ENCODE results near the gene PLCB1.

Gene PLCB1

DNA sequence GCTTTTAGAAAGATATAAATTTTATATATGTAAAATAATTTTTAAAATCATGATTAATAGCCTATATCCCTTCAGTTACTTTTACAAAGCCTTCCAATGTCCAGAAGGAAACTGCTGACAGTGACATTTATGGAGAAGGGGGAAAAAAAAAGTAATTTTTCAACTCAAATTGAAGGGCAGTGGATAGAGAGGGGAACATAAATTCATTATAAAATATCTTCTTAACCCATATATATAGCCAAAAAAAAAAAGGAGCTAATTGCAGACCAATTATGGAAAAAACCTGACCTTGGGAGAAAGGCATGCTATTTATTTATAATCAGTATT, 392.9 kb downstream of the PLCB1 start:
- no peak overlapping the region for H3K4me3 ChIP-seq (replicated peaks; ENCODE audit: low read depth, low read length)
- no peak for DNase-seq (ENCODE audit: low read depth)
- TF ChIP-seq, protein P1, sequence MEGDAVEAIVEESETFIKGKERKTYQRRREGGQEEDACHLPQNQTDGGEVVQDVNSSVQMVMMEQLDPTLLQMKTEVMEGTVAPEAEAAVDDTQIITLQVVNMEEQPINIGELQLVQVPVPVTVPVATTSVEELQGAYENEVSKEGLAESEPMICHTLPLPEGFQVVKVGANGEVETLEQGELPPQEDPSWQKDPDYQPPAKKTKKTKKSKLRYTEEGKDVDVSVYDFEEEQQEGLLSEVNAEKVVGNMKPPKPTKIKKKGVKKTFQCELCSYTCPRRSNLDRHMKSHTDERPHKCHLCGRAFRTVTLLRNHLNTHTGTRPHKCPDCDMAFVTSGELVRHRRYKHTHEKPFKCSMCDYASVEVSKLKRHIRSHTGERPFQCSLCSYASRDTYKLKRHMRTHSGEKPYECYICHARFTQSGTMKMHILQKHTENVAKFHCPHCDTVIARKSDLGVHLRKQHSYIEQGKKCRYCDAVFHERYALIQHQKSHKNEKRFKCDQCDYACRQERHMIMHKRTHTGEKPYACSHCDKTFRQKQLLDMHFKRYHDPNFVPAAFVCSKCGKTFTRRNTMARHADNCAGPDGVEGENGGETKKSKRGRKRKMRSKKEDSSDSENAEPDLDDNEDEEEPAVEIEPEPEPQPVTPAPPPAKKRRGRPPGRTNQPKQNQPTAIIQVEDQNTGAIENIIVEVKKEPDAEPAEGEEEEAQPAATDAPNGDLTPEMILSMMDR (IDR thresholded peaks at IDR 0.05; ENCODE audit: low read length, missing control alignments): no peak

DNA sequence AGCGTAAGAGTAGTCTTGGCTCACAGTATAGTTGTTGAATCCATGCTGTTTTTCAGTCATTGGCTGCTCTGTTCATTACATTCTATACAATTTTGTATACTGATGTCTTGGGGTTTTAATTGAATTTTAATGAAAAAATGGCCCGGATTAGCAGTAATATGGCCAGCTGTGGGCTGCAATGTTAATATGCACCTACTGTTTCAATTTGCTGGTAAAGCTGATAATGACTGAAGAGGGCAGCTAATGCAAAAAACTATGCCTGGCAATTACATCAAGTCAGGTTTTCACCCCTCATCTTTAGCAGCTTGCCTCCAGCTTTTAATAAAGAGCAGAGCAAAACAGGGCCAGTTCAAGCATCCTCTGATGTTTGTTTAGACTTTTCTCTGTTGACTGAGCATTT, 394.5 kb downstream of the PLCB1 start:
- DNase-seq (ENCODE audit: low read depth): no peak
- no peak overlapping the region for H3K4me3 ChIP-seq (replicated peaks; ENCODE audit: low read depth, low read length)
- TF ChIP-seq, protein P1 (IDR thresholded peaks at IDR 0.05; ENCODE audit: low read length, missing control alignments): no peak

DNA sequence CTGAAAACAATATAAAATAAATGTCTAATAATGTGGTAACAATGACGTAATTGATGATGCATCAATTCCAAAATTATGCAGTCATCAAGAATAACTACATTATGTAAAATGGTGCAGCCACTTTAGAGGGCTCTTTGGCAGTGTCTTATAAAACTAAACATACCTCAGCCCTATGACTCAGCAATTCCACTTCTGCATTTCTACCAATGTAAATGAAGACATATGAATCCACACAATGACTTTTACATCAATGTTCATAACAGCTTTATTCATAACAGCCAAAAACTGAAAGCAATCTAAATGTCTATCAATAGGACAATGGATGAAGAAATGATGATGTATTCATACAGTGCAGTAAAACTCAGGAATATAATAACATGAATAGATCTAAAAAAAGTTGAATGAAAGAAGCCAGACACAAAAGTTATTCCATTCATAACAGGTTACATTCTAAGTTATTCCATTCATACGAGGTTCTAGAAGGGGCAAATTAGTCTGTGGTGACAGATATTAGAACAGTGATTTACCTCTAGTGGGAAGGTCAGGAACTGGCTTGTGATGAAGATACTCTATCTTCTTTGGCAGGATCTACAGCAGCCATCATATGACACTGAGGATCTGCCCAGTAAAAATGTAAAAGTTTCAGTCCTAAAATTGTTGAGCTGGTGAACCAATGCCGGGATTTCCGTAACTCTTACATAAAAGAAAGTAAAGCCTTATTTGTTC, 396.1 kb downstream of the PLCB1 start:
- DNase-seq (ENCODE audit: low read depth): peak; percentile 88
- TF ChIP-seq, protein P1 (IDR thresholded peaks at IDR 0.05; ENCODE audit: low read length, missing control alignments): no peak
- H3K4me3 ChIP-seq (replicated peaks; ENCODE audit: low read depth, low read length): no peak overlapping the region

DNA sequence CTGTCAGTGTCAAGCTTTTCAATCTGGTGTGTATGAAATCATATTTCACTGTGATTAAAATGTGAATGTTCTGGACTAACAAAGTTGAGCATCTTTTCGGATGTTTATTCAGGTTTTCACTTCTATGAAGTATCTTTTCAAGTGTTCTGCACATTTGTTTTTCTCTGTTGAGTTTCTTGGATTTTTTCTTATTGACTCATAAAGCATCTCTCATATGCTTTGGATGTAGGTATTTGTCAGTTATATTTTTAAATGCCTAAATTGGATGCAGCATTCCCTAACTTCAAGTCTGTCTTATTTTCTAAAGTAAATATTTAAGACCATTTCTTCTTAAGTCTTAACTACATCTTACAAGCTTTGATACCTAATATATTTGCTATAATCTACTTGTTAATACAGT, 398.0 kb downstream of the PLCB1 start:
- DNase-seq (ENCODE audit: low read depth): no peak
- TF ChIP-seq, protein P1 (IDR thresholded peaks at IDR 0.05; ENCODE audit: low read length, missing control alignments): no peak
- H3K4me3 ChIP-seq (replicated peaks; ENCODE audit: low read depth, low read length): no peak overlapping the region

DNA sequence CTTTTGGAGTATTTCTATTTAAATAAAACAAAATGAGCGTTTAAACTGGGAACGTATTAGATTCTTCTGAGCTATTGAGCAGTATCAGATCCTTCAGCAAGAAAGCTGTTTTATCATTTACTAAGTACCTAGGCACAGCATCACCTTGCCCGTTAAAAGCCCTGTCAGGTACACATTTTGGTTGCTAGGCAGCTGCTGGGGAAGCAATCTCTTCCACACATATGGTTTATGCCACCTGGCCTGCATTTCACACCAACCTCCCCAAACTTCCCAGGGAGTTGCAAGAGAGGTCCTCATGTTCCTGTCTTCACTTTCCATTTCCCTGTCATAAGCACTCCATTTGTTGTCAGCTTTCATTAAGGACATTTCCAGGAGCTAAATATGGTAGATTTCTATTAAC, 400.1 kb downstream of the PLCB1 start:
- TF ChIP-seq, protein P1 (IDR thresholded peaks at IDR 0.05; ENCODE audit: low read length, missing control alignments): no peak
- DNase-seq (ENCODE audit: low read depth): no peak
- H3K4me3 ChIP-seq (replicated peaks; ENCODE audit: low read depth, low read length): no peak overlapping the region

DNA sequence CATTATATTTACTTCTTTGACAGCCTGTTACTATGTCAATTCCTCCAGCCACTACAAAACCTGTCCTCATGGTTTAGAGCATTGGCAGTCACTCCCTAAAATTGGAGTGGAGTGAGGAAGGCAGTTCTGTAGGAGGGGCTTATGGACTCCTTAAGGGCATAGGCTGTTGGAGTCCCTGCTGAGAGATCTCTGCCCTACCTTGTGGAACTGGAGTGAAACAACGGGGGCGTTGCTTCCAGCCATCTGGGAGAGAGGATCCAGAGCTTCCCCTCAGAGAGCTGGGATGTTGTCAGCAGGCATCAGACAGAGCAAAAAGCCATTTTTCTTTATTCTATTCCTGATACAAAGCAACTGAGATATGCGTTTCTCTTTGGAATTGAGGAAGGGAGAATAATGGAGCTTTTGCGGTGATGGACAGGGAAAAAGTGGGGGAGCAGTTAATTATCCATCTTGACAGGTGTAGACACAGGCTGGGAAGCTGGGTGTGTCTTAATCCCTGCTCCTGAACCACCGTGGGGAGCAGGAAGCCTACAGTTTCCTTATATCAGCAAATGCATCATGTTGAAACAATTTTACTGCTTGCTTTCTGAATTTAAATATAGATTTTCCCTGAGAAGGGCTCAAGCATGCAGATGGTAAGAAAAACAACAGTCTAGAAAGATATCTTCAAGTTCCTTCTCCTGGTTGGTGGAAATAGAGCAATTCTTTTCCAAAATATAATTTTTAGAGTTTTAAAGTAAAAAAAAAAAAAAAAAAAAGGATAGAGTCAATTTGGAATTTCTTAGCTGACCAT, 402.5 kb downstream of the PLCB1 start:
- no peak overlapping the region for H3K4me3 ChIP-seq (replicated peaks; ENCODE audit: low read depth, low read length)
- DNase-seq (ENCODE audit: low read depth): no peak
- TF ChIP-seq, protein P1 (IDR thresholded peaks at IDR 0.05; ENCODE audit: low read length, missing control alignments): no peak

All from fibroblast of pulmonary artery (primary cell).